Activated CD4-positive, alpha-beta memory T cell treated with anti-CD3 and anti-CD28 coated beads for 36 hours (primary cell): ENCODE data around the gene SH3PXD2A. TPM values are rescaled to one million over a fixed set of nuclear protein-coding genes. Genes with fewer than 3 reads are reported as not detected.

Experiments
- CTCF ChIA-PET: fragments of 350-600 bp; sonication (Branson Sonifier 250); formaldehyde crosslinking; loops from one replicate; lab custom pipeline; 2021; ENCODE audit warnings: antibody characterized with exemption, inconsistent platforms; lab: Charles Lee
- POLR2A ChIA-PET: fragments of 350-600 bp; sonication (Branson Sonifier 250); formaldehyde crosslinking; loops from one replicate; lab custom pipeline; 2021; ENCODE audit warnings: antibody characterized with exemption; lab: Charles Lee
- DNase-seq: peaks from one replicate; pipeline ENCODE4 v3.0.0-alpha.2; 2020
- H3K27ac Mint-ChIP-seq: one replicate; pipeline ENCODE4 v1.8.0; 2021; ENCODE audit warnings: mixed read lengths
- H3K27me3 Mint-ChIP-seq: one replicate; pipeline ENCODE4 v1.8.0; 2021; ENCODE audit warnings: mixed read lengths
- H3K36me3 Mint-ChIP-seq: one replicate; pipeline ENCODE4 v1.8.0; 2021; ENCODE audit warnings: mixed read lengths
- H3K4me1 Mint-ChIP-seq: one replicate; pipeline ENCODE4 v1.8.0; 2021; ENCODE audit warnings: low read depth, mixed read lengths
- H3K4me3 Mint-ChIP-seq: one replicate; pipeline ENCODE4 v1.8.0; 2021; ENCODE audit warnings: mild to moderate bottlenecking, mixed read lengths
- H3K9me3 Mint-ChIP-seq: one replicate; pipeline ENCODE4 v1.8.0; 2021; ENCODE audit warnings: mixed read lengths
- intact Hi-C: fragments of 100-400 bp; cut with micrococcal nuclease; formaldehyde crosslinking; loops from one replicate; pipeline ENCODE4 v1.15.1; 2023
- total RNA-seq, 2 experiments: library from RNA; stranded (reverse); gene quantifications; one replicate each; pipeline ENCODE4 v1.2.3, GENCODE V29; 2021

SH3PXD2A gene
- total RNA-seq, 2 experiments from 2014 or later = 10.0 to 10.3 TPM

DNA sequence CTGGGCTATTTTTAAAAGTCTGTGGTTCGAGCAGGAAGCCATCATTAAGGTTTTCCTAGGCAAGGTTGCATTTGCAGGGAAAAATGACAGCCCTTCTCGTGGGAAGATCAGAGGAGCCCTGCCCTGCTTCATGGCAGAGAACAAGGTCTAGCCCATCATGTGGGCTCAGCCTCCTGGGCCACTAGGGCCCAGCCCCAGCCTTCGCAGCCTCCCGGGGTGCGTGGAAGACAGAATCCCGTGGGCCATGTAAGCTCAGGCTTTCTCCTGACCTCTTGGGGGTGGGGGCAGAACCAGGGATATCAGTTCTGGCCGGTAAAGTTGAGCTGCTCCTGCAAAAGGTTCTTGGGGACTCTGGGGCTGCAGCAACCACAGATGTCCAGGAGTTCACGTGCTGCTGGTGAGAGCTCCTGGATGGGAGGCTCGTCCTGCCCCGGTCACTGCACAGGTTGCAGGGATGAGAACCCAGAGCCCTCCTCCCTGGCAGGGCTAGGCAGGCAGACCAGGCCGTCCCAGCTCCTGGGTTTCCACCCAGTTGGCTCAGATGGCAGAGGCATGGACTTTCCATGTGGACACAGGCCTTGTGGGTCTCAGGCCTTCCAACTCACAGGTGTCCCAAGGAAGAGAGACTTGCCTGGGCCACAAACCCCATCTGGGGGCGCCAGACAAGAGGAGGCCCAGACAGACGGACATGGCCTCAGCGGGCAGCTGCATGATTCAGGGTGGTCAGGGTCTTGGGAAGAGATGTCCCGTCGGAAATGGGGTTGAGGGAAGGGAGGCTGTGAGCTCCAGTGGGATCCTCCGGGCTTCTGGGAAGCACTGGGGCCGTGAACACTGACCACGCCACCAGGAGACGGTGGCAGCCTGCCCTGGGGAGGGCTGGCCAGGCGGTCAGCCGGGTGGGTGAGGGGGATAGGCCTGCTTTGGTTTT, 235.7 kb downstream of the SH3PXD2A start:
- CTCF ChIA-PET = interaction anchor here (1.0 kb wide), 1 partner anchor 27 kb away, joined by 3 read pairs; no protein-coding TSS in a partner anchor
- H3K4me1 Mint-ChIP-seq = no peaks in the 10 kb centered on the region
- H3K27ac Mint-ChIP-seq = no peak overlapping the region
- POLR2A ChIA-PET = interaction anchor here (0.6 to 1.6 kb wide), 2 partner anchors 48 to 922 kb away, joined by 3 read pairs; no protein-coding TSS in a partner anchor
- intact Hi-C loops = no loop called here
- H3K36me3 Mint-ChIP-seq = no peaks in the 10 kb centered on the region
- H3K27me3 Mint-ChIP-seq = no peaks in the 10 kb centered on the region
- no peaks in the 10 kb centered on the region for H3K9me3 Mint-ChIP-seq
- no peak for DNase-seq
- no peak overlapping the region for H3K4me3 Mint-ChIP-seq

DNA sequence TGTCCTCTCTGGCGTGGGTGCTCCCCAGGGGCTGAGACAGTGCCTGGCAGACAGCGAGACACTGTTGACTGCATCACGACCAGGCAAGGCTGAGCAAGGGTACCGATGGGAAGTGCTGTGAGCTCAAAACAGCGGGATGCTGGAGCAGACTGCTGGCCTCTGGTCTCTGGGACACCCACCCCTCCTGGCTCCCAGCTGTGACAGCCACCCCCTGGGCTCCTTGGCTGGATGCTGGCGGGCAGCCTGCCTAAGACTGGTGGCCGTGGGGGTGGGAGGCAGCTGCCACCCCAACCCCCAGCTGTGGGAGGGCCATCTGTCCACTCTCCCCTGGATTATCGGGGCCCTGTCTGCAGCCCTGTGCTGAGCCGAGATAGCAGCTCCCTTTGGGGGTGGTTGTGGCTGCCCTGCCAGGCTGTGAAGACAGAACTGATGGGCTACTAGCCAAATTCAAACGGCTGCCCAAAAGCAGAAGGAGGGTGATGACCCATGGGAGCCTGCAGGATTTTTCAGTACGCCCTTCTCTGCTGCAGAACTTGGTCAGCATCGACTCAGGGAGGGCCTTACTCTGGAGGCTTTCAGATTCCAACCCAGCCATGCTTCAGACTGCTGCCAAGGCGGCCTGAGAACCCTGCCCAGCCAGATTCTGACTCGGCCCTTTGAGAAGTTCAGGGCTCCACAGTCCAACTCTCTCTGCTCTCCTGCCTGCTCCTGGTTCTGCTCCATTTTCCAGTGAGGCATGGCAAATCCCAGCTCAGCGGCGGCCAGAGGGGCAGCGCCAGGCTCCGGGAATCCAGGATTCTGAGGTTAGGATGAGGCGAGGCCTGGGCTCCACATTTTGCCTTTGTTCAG, 236.6 kb downstream of the SH3PXD2A start:
- Mint-ChIP-seq H3K4me3 (no peak overlapping the region), H3K36me3 (no peaks in the 10 kb centered on the region), H3K27me3 (no peaks in the 10 kb centered on the region), H3K4me1 (no peaks in the 10 kb centered on the region), H3K9me3 (no peaks in the 10 kb centered on the region), H3K27ac (no peak overlapping the region)
- ChIA-PET CTCF (interaction anchor here (1.0 to 1.4 kb wide), 3 partner anchors 9 to 67 kb away, joined by 3 to 5 read pairs (median 3); no protein-coding TSS in a partner anchor), POLR2A (no interaction called here)
- intact Hi-C loops = no loop called here
- no peak for DNase-seq

- CTCF ChIA-PET = interaction anchor here (1.3 to 1.4 kb wide), 2 partner anchors 8 to 68 kb away, joined by 3 to 5 read pairs; no protein-coding TSS in a partner anchor
- POLR2A ChIA-PET = no interaction called here
- H3K4me1 Mint-ChIP-seq = no peaks in the 10 kb centered on the region
Observed at GRCh38 chr10:103617602-103618385, 237.6 kb downstream of the SH3PXD2A start.

GRCh38 chr10:103616705-103617601, 238.4 kb downstream of the SH3PXD2A start:
- Mint-ChIP-seq H3K27me3 (no peaks in the 10 kb centered on the region), H3K27ac (no peak overlapping the region), H3K4me1 (no peaks in the 10 kb centered on the region), H3K9me3 (no peaks in the 10 kb centered on the region), H3K4me3 (no peak overlapping the region), H3K36me3 (no peaks in the 10 kb centered on the region)
- POLR2A ChIA-PET = no interaction called here
- intact Hi-C loops = no loop called here
- CTCF ChIA-PET = interaction anchor here (1.4 kb wide), 1 partner anchor 69 kb away, joined by 5 read pairs; no protein-coding TSS in a partner anchor
- no peak for DNase-seq

More at GRCh38 chr10:103617602-103618385, 237.6 kb downstream of the SH3PXD2A start:
- intact Hi-C loops = no loop called here
- Mint-ChIP-seq H3K27ac (no peak overlapping the region), H3K9me3 (no peaks in the 10 kb centered on the region), H3K4me3 (no peak overlapping the region), H3K27me3 (no peaks in the 10 kb centered on the region), H3K36me3 (no peaks in the 10 kb centered on the region)
- no peak for DNase-seq

GRCh38 chr10:103614306-103615158, 240.8 kb downstream of the SH3PXD2A start:
- H3K4me1 Mint-ChIP-seq = no peaks in the 10 kb centered on the region
- ChIA-PET POLR2A (no interaction called here), CTCF (interaction anchor here (0.6 to 2.7 kb wide), 4 partner anchors 8 to 455 kb away, joined by 3 to 15 read pairs (median 4); no protein-coding TSS in a partner anchor)
- H3K36me3 Mint-ChIP-seq = no peaks in the 10 kb centered on the region
- H3K27me3 Mint-ChIP-seq = no peaks in the 10 kb centered on the region
- intact Hi-C loops = no loop called here
- H3K27ac Mint-ChIP-seq = no peak overlapping the region
- no peak overlapping the region for H3K4me3 Mint-ChIP-seq
- no peak for DNase-seq
- no peaks in the 10 kb centered on the region for H3K9me3 Mint-ChIP-seq

- ChIA-PET POLR2A (interaction anchor here (0.7 kb wide), 1 partner anchor 369 kb away, joined by 3 read pairs; no protein-coding TSS in a partner anchor), CTCF (interaction anchor here (2.7 kb wide), 1 partner anchor 72 kb away, joined by 15 read pairs; no protein-coding TSS in a partner anchor)
- no peak overlapping the region for H3K4me3 Mint-ChIP-seq
- no peaks in the 10 kb centered on the region for H3K36me3 Mint-ChIP-seq
- H3K27ac Mint-ChIP-seq = no peak overlapping the region
- no peaks in the 10 kb centered on the region for H3K9me3 Mint-ChIP-seq
- H3K27me3 Mint-ChIP-seq = no peaks in the 10 kb centered on the region
- DNase-seq = no peak
- H3K4me1 Mint-ChIP-seq = no peaks in the 10 kb centered on the region
- intact Hi-C loops = no loop called here
Observed at GRCh38 chr10:103613616-103614015, 241.8 kb downstream of the SH3PXD2A start.

DNA sequence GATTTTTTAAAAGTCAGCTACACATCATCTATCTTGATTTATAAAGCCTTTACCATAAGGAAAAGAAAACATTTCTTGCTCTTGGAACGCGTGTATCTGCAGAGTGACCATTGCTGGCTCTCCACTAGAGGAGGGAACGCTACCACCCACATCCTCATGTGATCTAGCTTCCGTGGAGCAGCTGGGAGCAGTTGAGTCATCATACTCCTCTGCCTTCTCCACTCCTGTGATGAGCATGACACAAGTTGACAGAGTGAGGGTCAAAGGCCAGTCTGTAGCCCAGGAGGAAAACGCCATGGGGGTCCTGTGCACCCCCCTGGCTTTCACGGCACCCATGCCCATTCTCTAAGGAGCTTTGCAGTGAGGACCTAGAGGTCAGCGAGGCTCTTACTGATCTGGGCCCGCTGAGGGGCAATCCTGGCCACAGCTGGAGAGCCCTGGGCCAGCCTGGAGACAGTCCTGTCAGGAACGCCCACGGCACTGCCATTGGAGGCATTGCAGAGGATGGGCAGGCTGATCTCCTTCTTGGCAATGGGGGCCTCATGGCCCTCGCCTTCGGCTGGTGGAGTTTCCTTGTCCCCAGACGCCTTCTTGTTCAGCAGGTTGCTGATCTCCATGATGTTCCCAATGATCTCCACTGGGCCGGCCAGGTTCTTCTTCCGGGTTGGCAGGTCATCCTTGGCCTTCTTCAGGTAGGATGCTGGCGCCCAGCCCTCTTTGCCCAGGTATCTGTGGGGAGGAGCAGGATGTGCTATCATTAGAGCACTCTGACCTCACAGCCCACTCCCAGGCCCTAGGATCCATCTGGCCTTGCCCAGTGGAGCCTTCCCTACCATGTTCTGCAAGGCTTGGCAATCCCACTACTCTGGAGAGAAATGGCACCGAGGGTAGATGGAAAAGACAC, 242.7 kb downstream of the SH3PXD2A start:
- POLR2A ChIA-PET = no interaction called here
- Mint-ChIP-seq H3K36me3 (no peaks in the 10 kb centered on the region), H3K27me3 (no peaks in the 10 kb centered on the region), H3K9me3 (no peaks in the 10 kb centered on the region), H3K4me3 (no peak overlapping the region), H3K27ac (no peak overlapping the region), H3K4me1 (no peaks in the 10 kb centered on the region)
- CTCF ChIA-PET = interaction anchor here (1.4 to 4.0 kb wide), 4 partner anchors 20 to 73 kb away, joined by 3 to 20 read pairs (median 17); no protein-coding TSS in a partner anchor
- intact Hi-C loops = no loop called here
- no peak for DNase-seq

GRCh38 chr10:103610921-103611511, 244.4 kb downstream of the SH3PXD2A start:
- Mint-ChIP-seq H3K4me1 (no peaks in the 10 kb centered on the region), H3K4me3 (no peak overlapping the region), H3K27ac (no peak overlapping the region), H3K27me3 (no peaks in the 10 kb centered on the region), H3K36me3 (no peaks in the 10 kb centered on the region), H3K9me3 (no peaks in the 10 kb centered on the region)
- no peak for DNase-seq
- intact Hi-C loops = no loop called here
- ChIA-PET CTCF (interaction anchor here (1.1 to 4.0 kb wide), 4 partner anchors 13 to 75 kb away, joined by 3 to 20 read pairs (median 12); no protein-coding TSS in a partner anchor), POLR2A (no interaction called here)

DNA sequence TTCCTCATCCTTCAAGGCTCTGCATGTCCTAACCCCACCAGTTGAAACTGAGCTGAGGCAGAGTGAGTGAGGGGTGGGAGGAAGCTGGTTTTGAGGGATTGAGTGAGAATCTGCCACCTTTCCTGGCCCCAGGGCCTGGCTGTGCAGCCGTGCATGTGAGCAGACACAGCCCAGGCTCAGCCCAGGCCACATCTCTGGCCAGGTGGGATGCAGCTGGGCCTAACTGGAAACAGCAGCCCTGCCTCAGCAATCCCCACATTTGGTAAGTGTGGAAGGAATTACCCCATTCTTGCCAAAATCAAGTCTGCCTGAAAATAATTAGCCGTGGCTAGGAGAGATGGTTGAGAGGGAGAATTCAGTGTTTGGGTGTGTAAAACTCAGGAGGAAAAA, 245.3 kb downstream of the SH3PXD2A start:
- ChIA-PET POLR2A (no interaction called here), CTCF (interaction anchor here (1.1 to 4.0 kb wide), 3 partner anchors 8 to 76 kb away, joined by 3 to 20 read pairs (median 14); no protein-coding TSS in a partner anchor)
- no peaks in the 10 kb centered on the region for H3K4me1 Mint-ChIP-seq

More for the DNA sequence above, 245.3 kb downstream of the SH3PXD2A start:
- intact Hi-C loops = no loop called here
- Mint-ChIP-seq H3K36me3 (no peaks in the 10 kb centered on the region), H3K9me3 (no peaks in the 10 kb centered on the region), H3K27me3 (no peaks in the 10 kb centered on the region), H3K27ac (no peak overlapping the region), H3K4me3 (no peak overlapping the region)
- DNase-seq = no peak
